ENCODE results near the gene PPP4R2. TPM values are rescaled to one million over a fixed set of nuclear protein-coding genes. Genes with fewer than 3 reads are reported as not detected.

Gene PPP4R2
- total and polyA plus RNA-seq, 2 of the 8 experiments (the other 6 are each of a cell fraction or from before 2014, with no cell fraction given), result 11.5 to 89.9 TPM

DNA sequence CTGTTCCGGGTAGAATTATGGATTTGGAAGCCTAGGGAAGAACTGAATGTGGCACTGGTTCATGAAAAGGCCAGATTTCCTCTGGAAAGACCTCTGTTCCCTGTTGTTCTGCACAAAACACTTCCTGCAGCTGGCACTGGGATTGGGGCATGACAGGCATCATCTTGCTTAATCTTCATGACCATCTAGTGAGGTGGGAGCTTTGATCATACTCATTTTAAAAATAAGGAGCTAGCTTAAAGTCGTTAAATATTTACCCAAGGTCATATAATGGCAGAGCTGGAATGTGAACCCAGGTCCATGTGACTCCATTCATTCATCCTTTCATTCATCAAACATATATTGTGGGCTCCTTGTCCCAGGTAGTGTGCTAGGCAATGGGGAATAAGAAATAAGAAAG lies 105.3 kb downstream of the PPP4R2 start (continued):
- TF ChIP-seq CTCF (IDR thresholded peaks at IDR 0.05; ENCODE audit: control extremely low read depth in 1 of 3, insufficient read depth in 1 of 3, low read depth in 1 of 3, low read length in 3 of 3), result no peak

Measured in H1 (cell line).